GM21825 (cell line): ENCODE measurements around the gene HIVEP3.

Experiments
- ATAC-seq: cut with Tn5 transposase; IDR thresholded peaks from one replicate; pipeline ENCODE4 v1.9.1; 2021; ENCODE audit warnings: mild to moderate bottlenecking, moderate library complexity; ENCODE audit not compliant: unreplicated experiment

HIVEP3 gene

DNA sequence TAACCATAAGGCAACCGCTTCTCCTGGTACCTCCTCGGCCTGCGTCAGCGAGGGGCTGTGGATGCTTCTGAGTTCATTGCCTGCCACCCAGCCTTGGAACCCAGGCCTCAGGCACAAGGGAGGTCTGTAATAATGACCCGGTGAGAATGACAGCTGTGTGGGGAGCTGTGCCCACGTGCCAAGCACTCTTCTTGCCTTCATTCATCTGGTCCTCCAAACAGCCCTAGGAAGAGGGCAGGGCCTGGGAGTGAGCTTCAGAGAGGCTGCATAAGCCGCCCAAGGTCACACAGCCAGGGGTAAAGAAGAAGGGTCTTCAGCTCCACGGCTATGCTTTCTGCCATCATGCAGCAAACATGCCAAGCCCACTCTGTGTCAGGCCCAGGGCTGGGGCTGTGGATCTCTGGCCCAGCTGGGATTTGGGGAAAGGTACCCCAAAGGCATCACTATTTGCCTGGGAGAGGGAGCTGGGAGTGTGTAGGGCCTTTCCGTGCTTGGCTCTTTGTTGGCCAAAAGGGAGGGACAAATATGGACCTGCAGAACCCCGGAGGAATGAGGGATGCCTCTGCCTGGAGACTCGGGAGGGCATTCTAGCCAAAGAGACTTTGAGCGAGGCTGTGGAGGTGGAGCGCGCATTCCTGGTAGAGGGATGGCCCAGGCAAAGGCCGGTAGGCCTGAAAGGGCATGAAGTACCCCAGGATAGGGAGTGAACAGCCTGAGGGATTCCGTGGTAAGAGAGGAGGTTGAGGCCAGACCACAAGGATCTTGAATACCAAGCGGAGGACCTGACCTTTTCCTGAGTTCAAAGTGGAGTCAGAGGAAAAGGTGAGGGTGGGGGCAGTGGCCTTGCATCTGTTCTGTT lies 424.1 kb downstream of the HIVEP3 start:
- ATAC-seq: no peak

DNA sequence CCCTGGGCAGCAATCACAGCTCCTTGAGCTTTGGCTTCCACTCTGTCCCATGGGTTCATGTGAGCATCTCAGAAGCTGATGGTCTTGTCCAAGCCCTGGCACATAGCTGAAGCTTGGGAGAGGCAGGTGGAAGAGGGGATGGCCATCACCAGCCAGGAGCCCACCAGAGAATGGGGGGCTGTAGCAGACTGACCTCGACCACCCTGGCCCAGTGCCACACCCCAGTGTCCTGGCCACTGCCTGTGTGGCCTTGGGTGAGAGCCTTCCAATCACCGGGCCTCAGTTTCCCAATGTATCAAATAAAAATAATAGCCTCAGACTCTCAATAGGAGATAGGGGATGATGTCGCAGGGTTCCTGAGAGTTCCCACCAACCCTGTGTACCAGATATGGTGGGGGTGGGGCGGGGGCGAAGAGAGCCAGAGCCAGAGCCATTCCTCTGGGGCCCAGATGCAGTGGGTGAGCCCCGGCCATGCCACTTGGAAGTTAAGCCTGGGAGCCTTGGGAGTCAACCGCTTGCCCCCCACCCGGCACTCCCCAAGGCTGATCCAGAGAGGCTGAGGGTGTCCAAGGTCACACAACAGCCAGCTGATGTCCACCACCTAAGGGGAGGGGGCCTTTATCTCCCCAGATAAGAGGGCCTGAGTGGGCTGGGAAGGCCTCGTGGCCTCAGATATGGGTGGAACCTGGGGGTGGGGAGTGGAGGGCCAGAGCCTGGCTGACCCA lies 424.9 kb downstream of the HIVEP3 start:
- no peak for ATAC-seq

DNA sequence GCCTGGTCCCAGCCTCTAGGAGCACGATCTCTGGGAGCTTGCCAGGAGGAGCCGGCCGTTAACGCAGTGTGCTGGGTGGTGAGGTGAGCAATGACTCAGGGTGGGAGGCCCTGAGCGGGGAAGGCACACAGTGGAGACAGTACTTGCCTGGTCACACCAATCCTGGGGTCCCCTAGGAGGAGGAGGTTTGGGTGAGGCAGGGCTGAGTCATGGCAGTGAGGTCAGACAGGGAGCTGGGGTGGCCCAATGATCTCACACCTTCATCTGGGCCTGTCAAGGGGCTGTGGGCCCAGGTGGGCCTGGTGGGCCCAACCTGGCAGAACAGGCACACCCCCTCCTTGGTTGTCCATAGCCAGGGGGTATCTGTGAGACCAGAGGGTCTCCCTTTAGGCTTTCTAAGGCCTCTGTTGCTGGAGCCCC lies 425.6 kb downstream of the HIVEP3 start:
- no peak for ATAC-seq

DNA sequence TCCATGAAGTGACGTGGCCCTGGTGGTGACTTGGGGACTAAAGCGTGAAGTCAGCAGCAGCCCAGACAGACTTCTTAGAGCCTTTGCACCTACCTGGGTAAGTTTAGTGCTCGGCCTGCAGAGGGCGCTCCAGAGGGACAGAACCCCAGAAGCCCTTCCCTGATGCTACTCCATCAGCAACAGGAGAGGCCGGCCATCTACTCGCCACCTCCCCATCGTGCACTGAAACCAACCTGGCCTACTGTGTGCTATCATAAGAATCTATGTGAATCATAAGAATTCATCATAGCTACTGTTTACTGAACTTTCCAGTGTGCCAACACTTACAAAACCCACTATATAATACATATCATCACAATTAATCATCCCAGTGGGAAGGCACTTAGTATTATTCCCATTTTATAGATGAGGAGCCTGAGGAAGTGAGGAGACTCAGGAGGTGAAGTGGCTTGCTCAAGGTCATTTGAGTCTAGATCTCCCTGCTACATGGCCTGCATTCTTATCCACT lies 426.3 kb downstream of the HIVEP3 start:
- no peak for ATAC-seq

DNA sequence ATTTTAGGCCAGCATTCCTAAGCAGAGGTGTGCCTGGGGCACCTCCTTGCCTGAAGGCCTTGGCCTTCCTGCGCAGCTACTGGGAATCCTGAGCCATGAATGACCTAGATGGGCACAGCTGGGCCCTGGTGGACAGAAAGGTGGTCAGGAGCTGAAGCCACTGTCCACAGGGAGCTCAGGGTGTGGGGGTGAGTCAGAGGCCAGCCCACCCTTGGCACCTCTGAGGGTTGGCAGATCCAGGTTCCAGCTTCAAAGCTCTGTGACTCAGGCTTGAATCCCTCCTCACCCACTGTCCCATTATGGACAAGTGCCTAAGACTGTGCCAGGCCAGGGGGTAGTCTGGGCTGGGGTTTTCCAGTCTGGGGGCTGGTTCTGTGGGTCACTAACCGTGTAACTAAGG lies 427.8 kb downstream of the HIVEP3 start:
- no peak for ATAC-seq

DNA sequence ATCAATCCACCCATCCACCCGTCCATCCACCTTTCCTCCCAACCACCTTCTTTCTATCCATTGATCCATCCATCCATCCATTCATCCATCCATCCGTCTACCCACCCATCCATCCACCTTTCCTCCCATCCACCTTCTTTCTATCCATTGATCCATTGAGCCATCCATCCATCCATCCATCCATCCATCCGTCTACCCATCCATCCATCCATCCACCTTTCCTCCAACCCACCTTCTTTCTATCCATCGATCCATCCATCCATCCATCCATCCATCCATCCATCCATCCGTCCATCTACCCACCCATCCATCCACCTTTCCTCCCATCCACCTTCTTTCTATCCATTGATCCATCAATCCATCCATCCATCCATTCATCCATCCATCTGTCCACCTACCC lies 429.2 kb downstream of the HIVEP3 start:
- no peak for ATAC-seq

DNA sequence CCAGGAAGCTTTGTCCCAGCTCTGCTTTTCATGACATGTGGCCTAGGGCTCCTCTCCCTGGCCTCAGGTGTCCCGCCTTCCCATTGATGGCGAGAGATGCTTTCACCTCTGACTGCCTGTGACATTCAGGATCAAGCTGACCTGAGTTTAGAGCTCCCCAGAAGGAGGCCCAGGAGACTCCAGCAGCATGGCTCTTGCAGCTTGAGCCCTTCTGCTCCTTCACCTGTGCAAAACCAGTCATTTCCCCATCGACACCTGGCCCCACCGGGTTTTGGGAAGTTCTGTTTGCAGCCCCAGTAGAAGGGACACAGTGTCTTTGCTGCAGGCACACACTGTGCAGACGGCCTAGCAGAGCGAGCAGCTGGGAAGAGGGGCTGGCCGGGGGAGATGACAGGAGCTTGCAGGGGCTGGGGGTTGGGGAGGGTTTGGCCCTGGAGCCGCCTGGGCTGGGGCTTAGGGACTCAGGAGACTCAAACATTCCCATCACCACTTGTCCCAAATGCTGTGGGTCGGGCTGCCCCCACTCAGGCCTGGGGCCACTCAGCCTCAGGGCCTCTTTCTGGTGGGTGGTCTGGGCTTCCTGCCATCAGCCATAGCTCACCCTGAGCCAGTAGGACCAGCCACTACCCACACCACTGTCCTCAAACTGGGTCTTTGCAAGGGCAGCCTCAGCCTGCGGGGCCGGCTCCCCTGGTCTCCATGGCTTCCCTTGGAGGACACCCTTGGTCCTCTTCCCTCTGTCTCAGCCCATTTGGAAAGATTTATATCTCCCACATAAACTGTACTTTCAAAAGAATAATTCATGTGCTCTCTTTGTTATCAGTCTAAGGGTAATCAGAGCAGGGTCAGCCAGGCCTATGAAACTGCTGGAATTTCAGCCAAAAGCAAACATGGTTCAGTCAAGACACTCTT lies 430.4 kb downstream of the HIVEP3 start:
- ATAC-seq: no peak

DNA sequence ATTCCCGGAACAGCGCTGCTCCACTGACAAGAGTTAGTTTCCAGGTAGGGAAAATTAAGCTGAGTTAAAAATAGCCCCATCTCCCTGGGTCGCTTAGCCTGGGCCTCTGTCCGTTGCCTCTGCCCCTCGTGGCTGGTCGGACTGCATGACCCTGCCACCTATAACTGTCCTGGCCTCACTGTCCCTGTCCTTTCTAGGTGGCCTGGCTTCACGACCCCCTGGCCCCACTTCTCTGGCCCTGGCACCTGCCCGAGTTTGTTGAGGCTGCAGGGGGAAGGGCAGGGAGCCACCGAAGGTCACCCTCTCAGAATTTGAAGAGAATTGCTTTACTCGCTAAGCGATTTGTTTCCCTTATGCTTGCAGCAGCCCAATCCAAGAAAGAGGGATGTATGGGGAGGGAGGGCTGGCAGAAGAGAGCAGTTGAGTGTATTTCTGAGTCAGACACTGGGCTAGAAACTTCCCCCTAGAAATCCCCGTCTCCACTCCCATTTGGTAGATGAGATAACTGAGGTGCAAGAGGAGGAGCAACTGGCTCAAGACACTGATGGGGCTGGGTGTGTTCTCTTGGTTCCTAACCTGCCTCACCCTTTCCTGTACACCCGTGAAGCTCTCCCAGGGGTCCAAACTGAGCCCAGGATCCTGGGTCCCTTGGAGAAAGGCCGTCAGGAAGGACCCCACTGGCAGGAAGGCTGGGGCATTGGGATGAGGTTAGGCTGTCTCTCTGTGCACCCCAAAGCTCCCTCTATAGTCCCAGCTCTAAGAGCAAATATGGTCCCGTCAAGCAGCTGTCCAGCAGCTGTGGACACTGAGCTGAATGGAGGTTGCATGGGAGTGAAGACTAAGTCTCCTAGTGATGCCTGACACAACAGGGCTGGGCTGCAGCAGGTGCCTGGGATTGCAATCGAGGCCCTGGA lies 431.3 kb downstream of the HIVEP3 start:
- ATAC-seq: no peak

DNA sequence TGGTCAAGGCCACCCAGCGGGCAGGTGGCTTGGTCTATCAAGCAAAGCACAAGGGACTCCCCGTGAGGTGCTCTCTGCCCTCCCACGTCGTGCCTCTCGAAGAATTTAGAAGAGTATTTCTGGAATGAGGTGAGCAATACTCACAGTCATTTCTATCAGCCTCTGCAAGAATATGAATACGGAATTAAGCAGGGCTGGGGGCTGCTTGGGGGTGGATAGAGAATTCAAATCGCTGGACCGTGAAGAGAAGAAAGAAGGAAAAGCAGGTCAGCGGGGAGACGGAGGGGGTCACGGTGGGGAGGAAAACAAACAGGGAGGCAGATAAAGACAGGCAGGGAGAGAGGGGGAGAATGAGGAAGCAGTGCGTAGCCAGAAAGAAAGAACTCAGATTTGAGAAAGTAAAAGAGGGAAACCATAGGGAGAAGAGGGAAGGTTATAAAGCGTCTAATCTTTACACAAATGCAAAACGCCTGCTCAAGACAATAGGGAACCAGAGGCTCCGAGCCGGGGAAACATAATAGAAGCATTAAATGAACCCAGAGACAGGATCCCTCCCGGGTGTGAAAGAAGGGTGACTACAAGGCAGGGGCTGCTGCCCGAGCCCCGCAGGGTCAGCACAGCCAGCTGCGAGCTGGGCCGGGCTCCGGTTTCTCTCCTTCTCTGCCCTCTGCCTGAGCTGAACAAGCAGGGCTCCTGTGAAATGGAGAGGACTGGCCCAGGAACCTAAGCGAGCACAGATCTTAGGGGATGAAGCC lies 432.2 kb downstream of the HIVEP3 start:
- ATAC-seq: no peak

DNA sequence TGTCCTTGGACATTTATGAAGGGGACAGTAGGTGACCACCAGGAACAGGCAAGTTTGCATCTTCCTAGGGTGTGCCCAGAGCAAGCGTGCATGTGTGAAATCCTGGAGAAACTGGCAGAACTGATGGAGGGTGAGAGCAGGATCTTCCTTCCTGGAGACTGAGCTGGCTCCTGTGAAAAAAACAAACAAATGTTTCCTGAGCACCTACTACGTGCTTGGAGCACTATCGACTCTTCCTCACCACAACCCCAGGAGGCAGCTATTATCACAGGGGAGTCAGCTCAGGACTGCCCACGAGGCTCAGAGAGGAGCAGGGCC lies 432.7 kb downstream of the HIVEP3 start:
- no peak for ATAC-seq

DNA sequence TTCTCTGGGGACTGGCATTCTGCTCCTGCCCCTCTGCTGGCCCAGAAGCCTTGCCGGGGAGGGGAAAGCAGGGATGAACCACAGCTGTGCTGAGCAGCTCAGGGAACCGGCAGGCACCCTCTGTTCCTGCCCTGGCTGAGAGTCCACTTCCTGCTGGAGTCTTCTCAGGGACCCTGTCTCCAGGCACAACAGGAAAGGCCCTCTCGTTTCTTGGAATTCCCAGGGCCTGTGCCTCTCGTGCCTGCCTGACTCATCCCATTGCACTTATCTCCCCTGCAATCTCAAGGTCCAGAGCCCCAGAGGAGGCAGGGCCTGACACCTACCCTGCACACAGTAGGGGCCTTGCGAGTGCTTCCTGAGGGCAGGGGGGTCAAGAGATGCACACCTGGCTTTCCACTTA lies 433.1 kb downstream of the HIVEP3 start:
- ATAC-seq: no peak

DNA sequence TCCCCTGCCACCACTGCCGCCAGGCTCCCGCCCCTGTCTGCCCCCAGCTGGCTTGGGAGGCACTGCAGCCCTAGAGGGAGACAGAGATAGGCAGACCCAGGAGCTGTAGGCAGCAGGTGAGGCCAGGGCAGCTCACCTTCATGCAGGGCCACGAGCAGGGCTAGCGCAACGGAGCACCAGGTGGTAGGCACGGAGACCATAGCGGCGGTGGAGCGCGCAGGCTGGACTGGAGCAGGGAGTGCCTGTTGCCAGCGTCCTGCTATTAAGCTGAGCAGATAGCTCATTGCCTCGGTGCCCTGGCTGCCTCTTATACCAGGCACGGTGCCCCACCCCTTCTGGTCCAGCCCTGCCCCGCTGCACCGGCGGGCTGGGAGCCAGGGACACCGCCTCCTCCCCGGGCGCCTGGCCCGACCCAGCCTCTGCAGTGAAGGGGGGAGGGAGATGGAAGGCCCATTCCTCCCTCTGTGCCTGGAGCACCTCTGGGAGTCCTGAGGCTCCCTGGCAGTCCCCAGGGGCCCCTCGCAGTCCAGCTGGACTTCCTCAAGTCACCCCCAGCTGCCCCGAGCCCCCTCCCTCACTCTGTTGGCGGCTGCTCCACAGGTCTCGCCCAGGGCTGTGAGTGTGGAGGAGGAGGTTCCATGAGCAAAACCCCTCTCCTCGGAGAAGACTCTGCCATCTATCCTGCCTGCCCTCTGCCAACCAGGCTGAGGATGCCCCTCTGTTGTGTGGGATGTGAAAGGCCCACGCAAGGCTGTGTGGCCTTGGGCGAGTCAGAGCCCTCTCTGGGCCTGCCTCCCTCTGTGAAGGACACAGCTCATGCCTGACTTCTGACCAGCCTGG lies 434.1 kb downstream of the HIVEP3 start, which contains the start of gene EDN2:
Gene EDN2 (minus strand): TSS at position 282 of the 840 bp plus-strand sequence. CDS start 82 bp downstream, at position 200.
- ATAC-seq: no peak

DNA sequence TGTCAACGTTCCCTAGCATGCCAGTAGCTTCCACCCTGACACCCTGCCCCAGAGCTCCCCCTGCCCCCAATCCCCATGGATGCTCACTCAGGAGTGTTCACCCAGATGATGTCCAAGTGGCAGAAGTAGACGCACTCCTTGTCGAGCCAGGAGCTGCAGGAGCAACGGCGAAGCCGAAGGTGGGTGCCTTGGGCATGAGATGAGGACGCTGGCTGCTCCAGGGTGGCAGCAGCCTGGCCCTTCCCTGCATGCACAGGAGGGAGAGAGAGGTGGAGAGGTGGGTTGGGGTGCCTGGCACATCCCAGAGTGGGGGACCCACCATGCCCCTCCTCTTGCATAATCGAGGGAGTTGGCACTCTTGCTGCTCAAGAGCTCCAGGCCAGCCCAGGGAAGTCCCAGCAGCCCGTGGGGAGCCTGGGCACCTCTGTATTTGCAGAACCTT lies 434.7 kb downstream of the HIVEP3 start:
- no peak for ATAC-seq

DNA sequence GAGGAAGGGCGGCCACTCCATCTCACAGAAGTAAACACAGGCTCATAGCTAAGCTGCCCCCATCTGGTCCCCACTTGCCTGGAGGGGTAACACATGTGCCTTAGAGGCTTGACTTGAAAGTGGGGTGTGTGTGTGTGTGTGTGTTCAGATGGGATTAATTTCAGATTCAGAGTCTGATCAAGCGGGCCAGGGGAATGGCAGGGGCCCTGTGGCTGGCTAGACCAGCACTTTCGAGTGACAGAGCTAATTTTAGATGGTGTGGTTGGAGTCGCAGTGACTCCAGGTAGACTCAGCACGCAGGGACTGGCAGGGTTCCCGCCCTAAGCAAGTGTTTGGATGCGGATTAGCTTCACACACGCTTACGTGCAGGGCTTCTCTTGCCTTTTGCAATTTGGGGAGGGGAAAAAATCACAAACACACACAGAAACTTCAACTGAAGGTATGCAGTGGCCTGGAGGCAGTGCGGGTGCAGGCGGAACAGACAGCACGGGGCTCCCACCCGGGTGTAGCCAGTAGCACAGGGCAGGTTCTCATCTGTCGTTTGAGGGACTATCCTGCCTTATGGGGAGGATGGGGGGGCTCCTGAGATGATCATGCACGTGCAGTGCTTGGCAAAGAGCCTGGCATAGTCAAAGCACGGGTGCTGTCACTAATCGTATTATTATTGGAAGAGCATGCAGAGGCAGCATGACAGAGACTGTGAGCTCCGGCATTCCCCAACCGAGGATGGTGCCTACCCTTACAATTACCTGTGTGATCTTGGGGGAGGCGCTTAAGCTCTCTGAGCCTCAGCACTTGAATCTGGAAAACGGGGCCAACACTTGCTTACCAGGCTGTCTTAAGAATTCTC lies 435.5 kb downstream of the HIVEP3 start:
- ATAC-seq: no peak

DNA sequence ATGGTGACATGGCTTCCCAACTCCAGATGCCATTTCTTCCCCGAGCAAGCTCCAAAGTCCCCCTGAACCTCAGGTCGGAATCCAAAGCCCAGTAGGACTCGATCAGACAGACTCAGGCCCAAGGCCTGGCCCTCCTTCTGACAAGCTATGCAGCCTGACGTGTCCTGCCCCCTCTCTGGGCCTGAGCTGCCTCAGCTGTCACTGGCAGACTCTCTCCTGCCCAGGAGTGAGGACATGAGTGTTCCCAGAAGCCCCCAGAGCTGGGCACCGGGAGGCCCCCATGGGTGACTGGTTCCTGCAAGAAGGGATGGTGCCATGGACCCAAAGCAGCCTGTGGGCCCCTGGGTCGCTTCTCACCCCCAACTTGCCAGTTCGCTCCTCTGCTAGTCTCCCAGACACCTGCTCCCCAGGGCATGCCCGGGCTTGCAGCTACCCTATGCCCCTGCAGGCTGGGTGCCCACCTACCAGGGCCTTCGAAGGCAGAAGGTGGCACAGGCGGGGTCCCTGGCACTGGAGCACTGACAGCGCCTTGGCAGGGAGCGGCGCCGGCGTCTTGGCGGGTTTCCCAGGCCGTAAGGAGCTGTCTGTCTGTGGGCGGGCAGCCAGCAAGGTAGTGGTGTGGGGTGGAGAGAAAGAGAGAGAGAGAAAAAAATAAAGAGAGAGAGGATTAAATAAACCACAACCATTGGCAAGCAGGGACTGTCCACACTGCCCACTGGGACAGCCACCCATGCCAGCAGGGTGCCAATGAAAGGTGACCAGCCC lies 436.5 kb downstream of the HIVEP3 start:
- no peak for ATAC-seq

DNA sequence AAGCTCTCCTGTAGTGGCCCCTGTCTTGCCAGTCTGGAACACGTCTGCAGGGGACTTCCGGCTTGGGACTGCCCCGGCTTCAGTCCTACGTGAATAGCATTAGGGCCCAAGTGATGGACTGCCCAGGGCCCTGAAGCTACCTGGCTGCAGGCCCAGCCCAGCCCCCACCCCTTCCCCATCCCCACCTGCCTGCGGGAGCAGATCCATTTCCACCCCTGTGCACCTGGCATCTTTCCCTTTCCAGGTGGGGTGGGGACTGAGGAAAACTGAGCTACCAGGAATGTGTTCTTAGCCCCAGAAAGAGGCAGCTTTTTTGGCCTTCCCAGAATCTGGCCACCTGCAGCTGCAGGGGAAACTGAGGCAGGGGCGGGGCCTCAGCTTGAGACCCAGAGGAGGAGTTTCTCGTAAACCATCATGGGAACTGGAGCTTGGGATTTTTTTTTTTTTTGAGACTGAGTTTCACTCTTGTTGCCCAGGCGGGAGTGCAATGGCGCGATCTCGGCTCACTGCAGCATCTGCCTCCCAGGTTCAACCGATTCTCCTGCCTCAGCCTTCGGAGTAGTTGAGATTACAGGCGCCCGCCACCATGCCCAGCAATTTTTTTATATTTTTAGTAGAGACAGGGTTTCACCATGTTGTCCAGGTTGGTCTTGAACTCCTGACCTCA lies 437.5 kb downstream of the HIVEP3 start:
- ATAC-seq: no peak
